ENCODE data around the gene ALPI. TPM values are rescaled to one million over a fixed set of nuclear protein-coding genes. Genes with fewer than 3 reads are reported as not detected.

Gene ALPI
- total and polyA plus RNA-seq, 9 of the 15 experiments (the other 6 are each of a cell fraction or from before 2014, with no cell fraction given) = not detected

DNA sequence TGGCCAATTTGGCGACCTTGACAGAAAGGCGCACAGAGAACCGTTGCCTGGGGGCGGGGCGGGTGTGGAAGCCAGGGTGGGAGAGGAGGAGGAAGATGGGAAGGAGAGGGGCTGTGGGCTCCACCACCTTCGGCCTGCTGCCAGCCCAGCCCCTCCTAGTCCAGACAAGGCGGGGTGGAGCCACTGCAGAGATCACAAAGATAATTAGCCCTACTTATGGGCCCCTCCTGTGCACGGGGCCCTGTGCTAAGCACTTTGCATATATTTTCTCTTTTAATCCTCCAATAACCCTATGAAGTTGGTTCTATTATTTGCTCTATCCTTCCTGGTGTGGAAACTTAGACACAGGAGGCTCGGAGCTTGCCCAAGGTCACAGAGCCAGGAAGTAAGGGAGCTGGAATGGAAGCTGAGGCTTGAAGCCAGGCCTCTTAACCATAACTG is 45.4 kb downstream of the ALPI start:
- POLR2A ChIA-PET = interaction anchor here (0.8 kb wide), 1 partner anchor 24 kb away, joined by 3 read pairs; no protein-coding TSS in a partner anchor
- H3K27me3 ChIP-seq (ENCODE audit: control insufficient read depth in 2 of 2, insufficient read depth in 2 of 2, low read length in 2 of 2) = peaks cover 3 to 36% of the 10 kb centered on the region in 2 experiments; a peak in 2 of 5 replicates

More for the DNA sequence above, 45.4 kb downstream of the ALPI start:
- H4K20me1 ChIP-seq (replicated peaks; ENCODE audit: control insufficient read depth, insufficient read depth, low read length) = no peaks in the 10 kb centered on the region
- intact Hi-C loops (cut with micrococcal nuclease) (no loop called here), in situ Hi-C loops (cut with MboI) (no loop called here)
- no peaks in the 10 kb centered on the region for H3K36me3 ChIP-seq (ENCODE audit: control insufficient read depth, insufficient read depth, low read length)
- BruUV-seq (replicated peaks) = no TSS peak
- peaks cover 0 to 13% of the 10 kb centered on the region in 2 experiments; a peak in 2 of 5 replicates for H3K4me1 ChIP-seq (replicated peaks in 1 of 2; ENCODE audit: control insufficient read depth in 2 of 2, insufficient read depth in 2 of 2, low read length in 2 of 2)
- ATAC-seq = no peak
- no peak for DNase-seq (ENCODE audit: extremely low read depth in 1 of 4, low spot score in 3 of 4)
- H3K4me3 ChIP-seq = no peak overlapping the region
- TF ChIP-seq, protein P1, sequence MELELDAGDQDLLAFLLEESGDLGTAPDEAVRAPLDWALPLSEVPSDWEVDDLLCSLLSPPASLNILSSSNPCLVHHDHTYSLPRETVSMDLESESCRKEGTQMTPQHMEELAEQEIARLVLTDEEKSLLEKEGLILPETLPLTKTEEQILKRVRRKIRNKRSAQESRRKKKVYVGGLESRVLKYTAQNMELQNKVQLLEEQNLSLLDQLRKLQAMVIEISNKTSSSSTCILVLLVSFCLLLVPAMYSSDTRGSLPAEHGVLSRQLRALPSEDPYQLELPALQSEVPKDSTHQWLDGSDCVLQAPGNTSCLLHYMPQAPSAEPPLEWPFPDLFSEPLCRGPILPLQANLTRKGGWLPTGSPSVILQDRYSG (tag; conservative IDR thresholded peaks at IDR 0.05; ENCODE audit: low read depth) = no peak
- no peak for TF ChIP-seq ZSCAN32 (CRISPR knock-in tag; IDR thresholded peaks at IDR 0.05)
- no peak for TF ChIP-seq ZFP1 (CRISPR knock-in tag; IDR thresholded peaks at IDR 0.05)
- TF ChIP-seq KLF6 (CRISPR knock-in tag; IDR thresholded peaks at IDR 0.05; ENCODE audit: borderline replicate concordance) = no peak
- TF ChIP-seq CGGBP1 (CRISPR knock-in tag; IDR thresholded peaks at IDR 0.05) = no peak
- no peak for TF ChIP-seq MAFF (IDR thresholded peaks at IDR 0.05; ENCODE audit: low read length)
- no peak for TF ChIP-seq NR4A1 (CRISPR knock-in tag; IDR thresholded peaks at IDR 0.05)
- TF ChIP-seq NR4A1 (tag; IDR thresholded peaks at IDR 0.05) = no peak
- TF ChIP-seq MXI1 (IDR thresholded peaks at IDR 0.05; ENCODE audit: low read depth, low read length) = no peak
- TF ChIP-seq TCFL5 (CRISPR knock-in tag; conservative IDR thresholded peaks at IDR 0.05) = no peak
- no peak overlapping the region for H2AFZ ChIP-seq (ENCODE audit: low read depth, low read length)
- no peak overlapping the region for H3K4me2 ChIP-seq (ENCODE audit: insufficient read depth, low read length)
- no peaks in the 10 kb centered on the region for H3K79me2 ChIP-seq (ENCODE audit: control insufficient read depth, insufficient read depth, low read length)
- no peak for FAIRE-seq
- H3K27ac ChIP-seq (ENCODE audit: extremely low read depth, low read depth, low read length) = no peak overlapping the region
- no peaks in the 10 kb centered on the region for H3K9me3 ChIP-seq (replicated peaks; ENCODE audit: control insufficient read depth, insufficient read depth, low read depth, low read length)
- WGBS (ENCODE audit: insufficient coverage, low coverage, missing lambda C conversion rate) = 7% methylated on average over 5 of the region's 9 CpGs
- no peaks in the 10 kb centered on the region for H3K9me1 ChIP-seq (ENCODE audit: control insufficient read depth, insufficient read depth, low read length)
- H3K9ac ChIP-seq (ENCODE audit: insufficient read depth in 1 of 2, low read depth in 2 of 2, low read length in 2 of 2) = no peak overlapping the region
- CTCF ChIA-PET (ENCODE audit: low intra/inter-chr PET ratio) = no interaction called here

All from K562 (cell line).